ENCODE data around the gene NTM.

Gene NTM

DNA sequence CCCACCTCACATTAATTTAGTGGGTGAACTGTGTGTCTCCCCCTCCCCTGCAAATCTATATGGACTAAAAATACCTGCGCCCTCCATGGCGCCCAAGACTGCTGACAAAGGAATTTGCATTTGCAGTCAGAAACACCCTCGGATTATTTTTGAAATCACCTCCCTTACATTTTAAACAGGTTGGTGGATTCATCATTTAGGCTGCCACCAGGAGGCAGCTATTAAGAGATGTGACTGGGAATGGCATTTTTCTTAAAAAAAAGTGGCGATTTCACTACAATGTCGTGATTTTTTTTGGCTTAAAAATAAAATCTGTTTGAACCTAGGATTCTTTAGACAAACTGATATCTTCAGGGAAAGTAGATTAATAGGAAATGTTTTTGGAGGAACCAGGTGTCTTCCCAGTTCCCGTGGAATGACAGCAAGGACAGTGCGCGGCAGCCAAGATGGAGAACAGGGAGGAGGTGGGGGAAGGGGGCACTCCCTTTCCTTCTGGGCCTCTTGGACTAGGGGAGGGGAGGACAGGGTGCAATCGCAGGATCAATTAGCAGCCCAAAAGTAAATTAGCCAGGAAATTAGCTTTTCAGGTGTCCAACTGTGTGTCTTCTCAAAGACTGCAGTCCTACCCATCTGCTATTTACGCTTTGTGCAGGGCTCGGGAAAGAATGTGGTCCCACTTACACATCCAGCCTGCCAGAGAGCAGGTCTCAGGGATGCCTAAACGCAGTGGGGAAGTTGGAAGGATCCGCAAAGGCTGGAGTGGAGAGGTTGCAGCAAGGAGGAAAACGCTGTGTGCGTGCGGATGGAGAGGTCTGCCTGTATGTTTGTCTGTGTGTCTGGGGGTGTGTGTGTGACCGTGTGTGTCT, 496.4 kb downstream of the NTM start:
- DNase-seq (ENCODE audit: low spot score): no peak

DNA sequence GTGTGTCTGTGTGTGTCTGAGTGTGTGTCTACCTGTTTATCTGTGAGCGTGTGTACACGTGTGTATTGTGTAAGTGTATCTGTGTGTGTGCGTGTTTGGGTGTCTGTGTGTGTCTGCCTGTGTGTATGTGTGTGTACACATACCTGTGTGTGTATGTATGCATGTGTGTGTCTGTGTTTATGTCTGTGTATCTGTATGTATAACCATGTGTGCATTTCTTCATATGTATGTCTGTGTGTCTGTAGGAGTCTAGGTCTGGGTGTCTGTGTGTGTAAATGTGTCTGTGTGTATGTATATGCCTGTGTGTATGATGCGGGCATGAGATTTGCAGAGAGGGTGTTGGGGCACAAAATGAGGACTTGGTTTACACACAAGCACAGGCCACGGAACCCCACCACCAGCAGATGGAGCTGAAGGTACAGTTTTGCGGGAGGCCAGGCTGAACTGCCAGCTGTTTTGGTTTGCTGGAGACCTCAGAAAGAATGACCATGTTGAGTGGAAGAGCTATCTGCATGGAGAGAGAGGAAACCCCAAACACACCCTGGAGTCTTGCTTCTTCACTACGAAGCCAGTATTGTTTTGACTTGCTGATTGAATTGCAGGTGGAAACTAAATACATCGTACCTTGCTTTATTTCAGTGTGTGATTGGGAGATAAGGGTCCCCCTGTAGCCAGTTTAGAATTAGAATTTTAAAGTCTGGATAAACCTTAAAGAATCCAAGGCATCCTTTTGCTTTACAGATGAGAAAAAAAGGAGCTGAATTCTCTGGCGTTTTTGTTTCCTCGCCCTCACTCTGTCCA, 497.2 kb downstream of the NTM start:
- DNase-seq (ENCODE audit: low spot score): no peak

DNA sequence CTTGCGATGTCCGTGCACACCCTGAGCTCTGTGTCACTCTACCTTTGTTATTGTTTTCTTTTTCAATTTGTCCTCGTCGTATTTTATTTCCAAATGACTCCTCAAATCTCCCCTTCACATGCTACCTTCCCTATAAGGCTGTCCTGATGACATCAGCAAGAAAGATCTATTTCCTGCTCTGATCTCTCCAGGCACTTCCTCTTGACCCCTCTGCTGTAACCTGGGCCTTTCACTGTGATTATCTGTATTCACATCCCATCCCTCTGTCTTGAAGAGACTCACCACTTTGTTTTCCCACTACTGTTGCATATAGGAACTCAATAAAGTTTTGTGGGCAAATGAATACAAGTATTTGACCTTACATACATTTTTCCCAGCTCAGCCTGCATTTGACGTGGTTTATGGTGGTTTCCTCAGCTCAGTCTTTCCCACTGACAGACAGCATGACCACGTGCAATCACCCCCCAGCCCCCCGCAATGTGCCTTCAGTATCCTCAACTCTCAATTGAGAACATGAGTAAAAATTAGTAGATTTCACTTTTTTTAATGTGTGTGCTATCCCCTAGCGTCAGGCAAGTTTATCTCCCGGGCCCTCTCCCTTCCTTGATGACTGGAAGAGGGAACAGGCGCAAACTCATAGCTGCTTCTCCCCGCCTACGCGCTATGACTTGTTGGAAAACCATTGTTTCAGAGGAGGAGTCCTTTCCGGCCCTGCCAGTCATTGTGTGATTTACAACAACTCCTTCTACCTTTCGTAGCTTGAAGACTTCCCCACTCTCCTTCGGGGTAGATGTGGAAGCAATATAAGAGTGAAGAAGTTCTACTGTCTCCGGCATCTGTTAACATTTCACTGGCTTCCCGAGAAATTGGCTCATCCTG, 498.5 kb downstream of the NTM start:
- DNase-seq (ENCODE audit: low spot score): no peak

DNA sequence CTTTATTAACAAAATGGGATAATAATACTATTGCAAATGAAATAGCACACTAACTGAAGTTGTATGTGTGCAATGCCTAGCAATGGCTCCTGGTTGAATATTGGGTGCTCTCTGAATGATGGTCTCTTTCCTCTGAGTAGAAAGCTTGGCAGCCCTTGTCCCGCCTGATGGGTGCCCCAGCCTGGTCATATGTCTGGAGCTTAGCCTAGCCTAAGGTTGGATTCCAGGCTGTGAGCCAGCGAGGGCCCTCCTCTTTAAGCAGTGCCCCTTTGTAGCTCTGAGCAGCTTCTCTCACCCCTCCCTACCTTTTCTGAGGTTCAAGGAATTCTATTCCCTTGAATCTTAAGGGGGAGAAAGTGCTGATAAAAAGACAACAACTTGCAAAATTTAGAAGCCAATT, 499.9 kb downstream of the NTM start:
- no peak for DNase-seq (ENCODE audit: low spot score)

DNA sequence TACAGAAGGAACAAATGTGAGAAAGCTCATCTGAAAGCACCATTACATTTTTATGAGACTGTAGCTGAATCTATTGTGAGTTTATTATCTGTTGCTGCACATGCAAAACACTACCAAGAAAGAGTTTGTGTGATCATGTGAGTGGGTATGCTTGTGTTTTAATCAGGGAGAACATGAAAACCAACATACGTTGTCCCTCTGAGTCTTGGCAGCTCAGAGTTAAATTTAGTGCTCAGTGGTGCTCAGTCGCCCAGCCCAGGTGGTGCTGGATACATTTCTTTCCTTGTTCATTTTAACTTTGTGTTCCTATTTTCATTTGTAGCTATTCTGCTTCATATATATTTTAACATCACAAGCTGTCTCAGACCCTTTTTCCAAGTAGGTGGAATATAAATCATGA, 500.6 kb downstream of the NTM start:
- DNase-seq (ENCODE audit: low spot score): no peak

DNA sequence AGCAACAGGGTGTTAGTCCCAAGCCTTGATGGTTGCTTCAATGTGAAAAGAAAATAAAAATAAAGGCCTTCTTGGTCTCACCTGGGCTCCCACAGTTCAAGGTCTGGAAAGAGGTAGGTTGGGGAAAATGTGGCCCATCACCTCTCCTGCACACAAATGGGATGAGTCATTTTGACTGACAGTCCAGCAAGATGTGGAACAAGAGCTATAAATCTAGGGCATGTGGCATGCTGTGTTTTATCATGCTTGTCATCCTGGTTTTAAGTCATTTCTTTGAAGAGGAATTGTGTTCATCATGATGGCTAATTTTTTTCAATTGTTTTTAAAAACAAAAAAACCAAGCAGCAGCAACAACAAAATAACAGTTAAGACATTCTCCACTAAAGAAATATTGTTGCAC, 503.7 kb downstream of the NTM start:
- DNase-seq (ENCODE audit: low spot score): no peak

DNA sequence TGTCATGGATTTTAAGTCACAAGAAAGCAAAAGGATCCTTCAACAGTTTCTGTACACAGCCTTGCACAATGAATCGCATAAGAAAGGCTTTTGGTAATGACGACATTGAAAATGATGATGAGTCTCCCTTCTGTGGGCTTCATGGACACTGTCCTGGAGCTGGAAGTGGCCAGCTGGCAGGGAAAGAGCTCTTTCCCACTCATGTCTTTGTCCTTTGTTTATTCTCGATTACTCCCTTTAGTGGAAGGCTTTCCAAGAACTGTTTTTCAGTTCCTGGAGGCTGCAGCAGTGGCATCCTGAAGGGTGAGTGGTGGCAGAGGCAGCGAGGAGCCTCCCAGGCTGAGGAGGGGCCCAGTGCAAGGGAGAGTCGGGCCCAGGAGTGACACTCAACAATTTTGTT, 505.2 kb downstream of the NTM start:
- no peak for DNase-seq (ENCODE audit: low spot score)

DNA sequence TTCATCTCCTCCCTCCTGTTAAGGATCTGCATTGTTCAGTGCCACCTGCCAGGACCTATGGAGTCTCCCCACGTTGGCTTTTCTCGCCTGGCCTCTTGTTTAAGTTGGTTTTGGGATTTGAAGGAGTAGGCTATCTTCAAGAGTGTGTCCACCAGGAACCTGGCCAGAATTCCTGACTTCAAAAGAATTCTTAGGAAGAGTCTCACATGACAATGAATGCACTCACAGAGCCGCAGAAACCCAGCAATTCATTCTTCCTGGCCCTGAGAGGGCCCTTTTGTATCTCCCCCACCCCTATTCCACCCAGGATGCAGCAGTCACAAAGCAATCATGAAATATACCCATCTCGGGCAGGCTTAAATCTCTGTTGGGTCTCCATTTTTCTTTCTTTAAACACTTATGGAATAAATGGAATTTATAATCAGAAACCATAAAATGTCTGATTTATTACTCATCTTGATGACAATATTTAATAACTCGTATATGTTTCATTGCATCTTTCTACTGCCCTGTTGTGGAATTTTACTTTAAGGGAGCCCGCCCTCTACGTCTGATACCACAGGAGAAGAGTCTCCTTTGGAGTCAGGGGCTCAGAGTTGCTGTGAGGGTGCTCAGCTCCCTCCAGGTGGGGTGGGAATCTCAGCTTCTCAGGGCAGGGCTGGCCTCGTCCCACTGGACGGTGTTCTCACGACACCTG, 507.0 kb downstream of the NTM start:
- no peak for DNase-seq (ENCODE audit: low spot score)

DNA sequence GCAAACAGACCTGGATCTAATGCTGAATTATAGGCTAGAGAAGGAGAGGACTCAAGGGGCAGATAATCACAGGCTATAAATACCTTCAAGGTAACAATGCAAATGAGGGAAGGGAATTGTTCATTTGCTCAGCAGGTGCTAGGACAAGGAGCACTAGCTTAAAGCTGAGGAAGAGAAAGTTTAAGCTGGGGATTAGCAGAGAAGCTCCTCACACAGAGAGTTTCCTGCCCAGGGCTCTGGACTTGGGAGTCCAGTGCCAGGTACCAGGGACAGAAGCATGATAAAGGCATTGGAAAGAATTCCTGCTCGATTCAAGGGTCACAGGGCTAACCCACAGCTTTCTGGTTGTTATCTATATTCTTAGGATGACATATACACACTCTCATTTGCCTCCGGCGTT, 509.9 kb downstream of the NTM start:
- DNase-seq (ENCODE audit: low spot score): no peak

DNA sequence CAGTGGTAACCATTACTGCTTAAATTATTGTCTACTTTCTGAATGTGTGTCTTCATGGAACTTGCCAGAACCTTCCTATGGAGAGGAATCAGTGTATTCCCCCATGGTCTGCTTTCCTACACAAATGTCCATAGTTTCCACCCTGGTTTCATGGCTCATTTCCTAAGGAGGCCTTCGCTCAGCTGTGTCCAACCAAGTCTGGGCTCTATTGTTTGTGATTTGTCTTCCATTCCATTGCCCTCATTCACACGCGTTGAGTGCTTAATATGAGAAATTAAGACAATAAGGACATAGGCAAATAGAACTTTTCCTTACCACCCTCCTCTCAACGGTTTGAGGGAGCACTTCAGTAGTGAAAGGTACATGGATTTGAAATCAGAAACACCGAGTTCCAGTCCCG, 510.6 kb downstream of the NTM start:
- DNase-seq (ENCODE audit: low spot score): no peak

DNA sequence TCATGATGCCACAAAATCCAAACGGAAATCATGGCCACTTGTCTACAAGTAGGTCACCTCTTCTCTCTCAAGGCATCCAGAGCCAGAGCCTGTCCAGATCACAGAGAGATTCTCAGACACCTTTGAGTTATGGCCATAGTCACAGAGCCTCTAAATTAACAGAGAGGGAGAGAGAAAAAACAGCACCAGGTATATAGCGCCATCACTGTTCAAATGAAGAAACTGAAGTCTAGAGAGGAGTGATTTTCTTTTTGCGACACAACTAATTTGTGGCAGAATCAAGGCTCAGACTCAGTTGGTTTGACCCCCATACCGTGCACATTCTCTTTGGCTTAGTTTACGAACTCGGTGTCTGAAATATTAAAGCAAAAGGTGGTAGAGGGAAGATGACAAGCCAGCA, 512.9 kb downstream of the NTM start:
- DNase-seq (ENCODE audit: low spot score): no peak

DNA sequence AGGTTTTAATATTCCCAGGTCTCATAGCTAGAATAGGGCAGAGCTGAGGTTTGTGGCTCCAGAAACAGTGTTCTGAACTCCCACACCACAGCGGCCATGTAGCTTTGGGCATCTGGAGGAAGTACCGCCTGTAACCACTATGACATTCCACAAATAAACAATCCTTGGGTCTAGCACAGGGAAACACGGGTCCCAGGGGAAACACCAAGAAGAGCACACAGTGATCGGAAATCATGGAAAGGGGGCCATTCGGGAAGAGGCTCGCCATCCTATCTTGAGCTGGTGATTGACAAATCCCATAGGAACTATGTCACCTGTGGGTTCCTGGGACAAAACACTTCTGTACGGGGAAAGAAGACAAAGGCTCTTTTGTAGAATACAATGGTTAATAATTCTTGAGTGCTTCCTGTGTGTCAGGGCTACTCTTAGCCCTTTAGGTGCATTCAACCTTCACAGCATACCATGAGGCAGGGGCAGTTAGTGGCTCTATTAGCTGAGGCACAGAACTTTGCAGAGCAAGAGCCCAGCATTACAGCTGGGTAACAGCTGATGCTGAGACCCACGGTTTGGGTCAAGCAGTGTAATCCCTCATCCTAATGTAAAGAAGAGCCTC, 514.2 kb downstream of the NTM start:
- DNase-seq (ENCODE audit: low spot score): no peak

DNA sequence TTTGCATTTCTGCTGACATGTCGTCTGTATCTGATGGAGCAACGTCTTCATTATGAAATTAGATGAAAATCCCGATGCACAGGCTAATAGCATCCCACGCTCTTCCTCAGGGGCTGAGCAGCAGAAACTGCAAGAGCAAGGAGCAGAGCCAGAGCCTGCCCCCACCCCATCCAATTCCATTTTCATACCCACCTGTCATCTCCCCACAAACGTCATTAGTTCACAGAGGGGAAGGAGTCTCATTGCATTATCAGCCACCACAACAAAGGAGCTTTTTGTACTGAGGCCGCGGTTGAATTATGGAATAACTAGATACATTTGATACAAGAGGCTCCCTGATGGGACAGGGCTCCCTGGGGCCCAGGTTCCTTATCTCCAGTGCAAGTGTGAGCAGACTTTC, 515.0 kb downstream of the NTM start:
- DNase-seq (ENCODE audit: low spot score): no peak

DNA sequence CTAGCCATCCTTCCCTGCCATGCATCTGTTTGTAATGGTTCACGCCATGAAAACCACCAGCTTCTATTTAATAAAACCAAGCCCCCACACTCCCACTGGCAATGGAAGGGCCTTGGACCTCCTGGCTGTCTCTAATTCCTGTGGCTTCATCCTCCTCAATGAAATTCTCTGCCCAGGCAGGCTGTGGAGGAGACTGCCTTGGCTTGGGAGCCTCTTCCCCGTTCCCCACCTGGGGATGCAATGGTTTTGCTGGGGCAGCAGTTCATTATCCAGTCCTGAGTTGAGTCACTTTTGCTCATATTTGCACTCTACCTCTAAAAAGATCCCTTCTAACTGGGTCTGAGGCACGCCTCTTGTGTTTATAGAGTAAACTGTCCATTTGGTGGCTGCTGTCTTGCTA, 515.8 kb downstream of the NTM start:
- DNase-seq (ENCODE audit: low spot score): no peak

DNA sequence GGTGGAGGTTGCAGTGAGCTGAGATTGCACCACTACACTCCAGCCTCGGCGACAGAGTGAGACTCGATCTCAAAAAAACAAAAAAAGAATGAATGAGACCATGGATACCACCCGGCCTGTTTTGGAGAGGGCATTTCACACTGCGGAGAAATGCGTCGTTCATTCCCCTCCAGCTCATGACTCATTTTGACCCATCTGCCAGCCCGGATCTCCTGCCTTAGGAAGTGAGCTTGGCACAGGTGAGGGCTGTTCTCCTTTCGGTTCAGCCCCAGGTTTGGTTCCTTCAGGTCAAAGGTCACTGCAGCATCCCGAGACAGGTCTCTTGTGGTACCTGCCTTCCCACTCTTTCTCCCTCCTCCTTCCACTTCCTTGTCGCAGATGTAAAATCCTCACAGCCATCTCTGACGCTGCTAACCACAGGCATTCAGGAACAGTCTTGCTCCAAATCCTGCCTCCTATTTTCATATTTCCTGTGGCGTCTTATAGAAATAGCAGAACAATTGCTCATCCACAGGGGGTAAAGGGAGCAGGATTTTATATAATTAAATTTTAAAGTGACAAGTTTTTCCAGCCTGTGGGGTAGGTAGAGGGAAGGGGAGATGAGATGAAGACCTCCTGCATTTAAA, 517.9 kb downstream of the NTM start:
- DNase-seq (ENCODE audit: low spot score): no peak

DNA sequence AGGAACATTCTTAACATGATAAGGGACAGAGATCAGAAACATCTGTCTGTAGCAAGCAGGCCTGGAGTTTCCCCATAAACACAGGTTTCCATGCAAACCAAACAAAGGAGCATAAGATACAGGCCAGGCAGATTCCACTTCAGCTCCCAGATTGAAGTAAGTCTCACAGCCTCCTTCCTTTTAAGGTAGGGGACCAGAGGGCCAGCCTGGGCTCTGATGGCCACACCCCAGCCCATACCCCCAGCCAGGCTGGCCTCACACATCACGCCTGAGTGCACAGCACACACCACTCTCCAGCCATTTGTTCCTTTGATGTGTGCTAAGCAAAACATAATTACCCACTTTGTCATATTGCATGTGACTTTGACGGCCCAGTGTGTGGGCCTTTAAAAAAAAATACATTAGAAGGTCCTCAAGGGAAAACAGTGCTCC, 518.7 kb downstream of the NTM start:
- DNase-seq (ENCODE audit: low spot score): no peak

DNA sequence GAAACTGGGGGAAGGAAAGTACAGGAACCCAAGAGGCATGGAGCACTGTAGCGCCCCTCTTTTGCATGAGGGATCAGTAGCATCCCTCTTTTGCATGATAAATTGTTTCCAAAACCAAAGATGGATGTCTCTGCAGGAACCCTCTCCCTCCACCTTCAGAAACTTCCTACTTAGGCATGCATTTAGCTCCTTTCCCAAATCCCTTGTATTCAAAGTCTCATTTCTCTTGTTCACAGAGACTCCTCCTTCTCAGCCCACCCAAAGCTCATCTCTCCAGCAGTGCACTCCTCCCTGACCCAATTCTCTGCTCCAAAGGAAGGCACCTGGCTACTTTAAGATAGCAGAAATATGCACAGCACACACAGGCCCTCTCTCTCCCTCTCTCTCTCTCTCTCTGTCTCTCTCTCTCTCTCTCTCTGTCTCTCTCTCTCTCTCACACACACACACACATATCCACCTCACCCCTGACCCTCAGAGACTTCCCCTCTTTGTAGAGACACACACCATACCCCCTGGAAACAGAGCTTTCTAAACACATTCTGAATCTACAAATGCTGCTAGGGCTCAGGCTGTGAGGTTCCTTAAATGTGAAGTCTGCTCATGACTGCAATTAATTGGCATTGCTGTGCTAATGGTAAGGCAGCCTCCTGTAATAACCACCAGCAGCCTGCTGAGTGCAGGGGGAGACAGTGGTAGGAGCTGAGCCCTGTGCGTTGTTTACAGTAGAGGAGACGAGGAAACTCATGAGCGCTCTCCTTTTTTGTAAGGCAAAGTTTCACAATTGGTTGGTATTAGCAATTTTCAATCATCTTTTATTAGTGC, 519.6 kb downstream of the NTM start:
- no peak for DNase-seq (ENCODE audit: low spot score)

DNA sequence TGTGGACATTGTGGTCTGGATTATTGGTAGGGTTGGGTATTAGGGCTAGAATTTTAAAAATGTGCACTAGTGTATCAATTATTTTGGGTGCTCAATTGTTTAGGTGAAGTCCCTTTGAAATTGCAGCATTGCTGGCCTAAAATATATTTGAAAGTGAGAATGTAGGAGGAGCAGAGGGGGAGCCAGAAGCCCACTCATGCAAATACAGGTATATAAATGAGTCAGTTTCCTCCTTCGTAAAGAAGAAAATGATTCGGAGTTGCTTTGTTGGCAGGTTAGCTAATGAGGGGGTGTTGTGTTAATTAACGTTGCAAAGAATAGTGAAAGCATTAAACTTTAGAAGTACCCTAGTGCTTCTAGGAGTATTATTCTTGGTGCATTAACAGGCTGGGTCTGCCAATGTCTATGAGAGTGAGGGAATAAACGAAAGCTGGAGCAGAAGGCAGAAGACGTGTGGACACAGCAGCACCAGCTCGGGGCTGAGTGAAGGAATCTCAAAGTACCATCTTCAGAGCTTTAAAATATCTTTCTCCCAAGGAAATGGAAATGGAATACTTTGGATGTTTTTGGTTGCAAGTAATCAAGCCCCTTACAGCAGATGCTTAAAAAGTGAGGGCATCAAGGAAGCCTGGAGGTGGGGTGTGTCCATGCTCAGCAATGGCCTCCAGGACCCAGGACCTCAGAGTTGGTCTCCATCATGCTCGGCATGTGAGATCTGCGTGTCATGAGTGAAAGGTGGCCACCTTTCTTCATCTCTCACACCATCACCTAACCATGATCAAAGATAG, 522.9 kb downstream of the NTM start:
- DNase-seq (ENCODE audit: low spot score): no peak

DNA sequence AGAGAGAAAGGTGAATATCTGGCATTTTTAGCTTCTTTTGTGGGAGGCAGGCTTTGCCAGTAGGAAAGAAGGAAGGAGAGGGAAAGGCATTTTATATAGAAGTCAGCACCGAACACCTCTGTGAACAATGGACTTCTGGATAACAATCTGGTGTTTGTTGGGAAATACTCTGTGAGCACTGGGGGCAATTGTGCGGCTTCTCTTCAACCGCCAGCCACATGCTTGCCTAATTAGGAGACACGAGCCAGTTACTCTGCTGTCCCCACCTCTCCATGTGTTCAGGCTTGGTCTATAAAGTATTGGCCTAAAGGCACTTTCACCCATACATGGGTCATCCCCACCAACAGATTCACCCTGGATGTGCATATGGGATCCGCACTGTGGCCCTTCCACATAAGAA, 523.6 kb downstream of the NTM start:
- DNase-seq (ENCODE audit: low spot score): no peak

Measured in activated CD4-positive, alpha-beta T cell treated with anti-CD3 and anti-CD28 coated beads, Interleukin-2, Interleukin-4, amounts not matched to agents 100 ng/mL and 50 ng/mL, durations not matched to agents 16 hours and 8 hours (primary cell).